WI38 (cell line): ENCODE results near the gene OR2A2.

Experiments used
- H3K4me3 ChIP-seq: 2 replicates; pipeline ENCODE4 v1.5.1; 2011; ENCODE audit warnings: low read depth, mild to moderate bottlenecking, control low read depth, low read length
- TF ChIP-seq, protein P1 (sequence below): IDR thresholded peaks from 2 replicates; pipeline ENCODE4 v1.5.1; 2012; ENCODE audit warnings: low read depth, mild to moderate bottlenecking, control low read depth, low read length

OR2A2 gene

DNA sequence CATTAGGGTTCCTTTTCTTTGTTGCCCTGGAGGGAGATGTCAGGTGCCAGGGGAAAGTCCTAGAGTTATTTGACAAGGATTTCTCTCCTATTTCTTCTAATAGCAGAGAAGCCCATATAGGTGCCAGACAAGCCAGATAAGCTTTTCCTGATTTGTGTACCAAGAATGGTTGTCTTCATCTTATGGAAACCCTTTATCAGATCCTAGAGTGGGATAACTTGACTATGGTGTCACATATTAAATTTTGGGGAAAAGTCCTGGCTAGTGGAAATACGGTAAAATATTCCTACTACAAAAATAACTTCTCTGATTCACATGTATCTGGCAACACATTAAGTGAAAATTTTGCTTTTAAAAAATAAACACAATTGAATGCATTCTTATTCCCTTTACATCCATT lies 22.2 kb upstream of the OR2A2 start:
- no peak overlapping the region for H3K4me3 ChIP-seq
- TF ChIP-seq, protein P1, sequence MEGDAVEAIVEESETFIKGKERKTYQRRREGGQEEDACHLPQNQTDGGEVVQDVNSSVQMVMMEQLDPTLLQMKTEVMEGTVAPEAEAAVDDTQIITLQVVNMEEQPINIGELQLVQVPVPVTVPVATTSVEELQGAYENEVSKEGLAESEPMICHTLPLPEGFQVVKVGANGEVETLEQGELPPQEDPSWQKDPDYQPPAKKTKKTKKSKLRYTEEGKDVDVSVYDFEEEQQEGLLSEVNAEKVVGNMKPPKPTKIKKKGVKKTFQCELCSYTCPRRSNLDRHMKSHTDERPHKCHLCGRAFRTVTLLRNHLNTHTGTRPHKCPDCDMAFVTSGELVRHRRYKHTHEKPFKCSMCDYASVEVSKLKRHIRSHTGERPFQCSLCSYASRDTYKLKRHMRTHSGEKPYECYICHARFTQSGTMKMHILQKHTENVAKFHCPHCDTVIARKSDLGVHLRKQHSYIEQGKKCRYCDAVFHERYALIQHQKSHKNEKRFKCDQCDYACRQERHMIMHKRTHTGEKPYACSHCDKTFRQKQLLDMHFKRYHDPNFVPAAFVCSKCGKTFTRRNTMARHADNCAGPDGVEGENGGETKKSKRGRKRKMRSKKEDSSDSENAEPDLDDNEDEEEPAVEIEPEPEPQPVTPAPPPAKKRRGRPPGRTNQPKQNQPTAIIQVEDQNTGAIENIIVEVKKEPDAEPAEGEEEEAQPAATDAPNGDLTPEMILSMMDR: no peak

DNA sequence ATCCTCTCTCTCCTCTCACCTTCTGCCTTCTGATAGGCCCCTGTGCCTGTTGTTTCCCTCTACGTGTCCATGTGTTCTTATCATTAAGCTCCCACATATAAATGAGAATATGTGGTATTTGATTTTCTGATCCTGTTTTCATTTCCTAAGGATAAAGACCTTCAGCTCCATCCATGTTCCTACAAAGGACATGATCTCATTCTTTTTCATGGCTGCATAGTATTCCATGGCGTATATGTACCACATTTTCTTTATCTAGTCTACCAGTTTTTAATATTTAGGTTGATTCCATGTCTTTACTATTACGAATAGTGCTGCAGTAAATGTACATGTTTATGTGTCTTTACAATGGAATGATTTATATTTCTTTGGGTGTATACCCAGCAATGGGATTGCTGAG lies 18.7 kb upstream of the OR2A2 start:
- TF ChIP-seq, protein P1: no peak
- H3K4me3 ChIP-seq: no peak overlapping the region

DNA sequence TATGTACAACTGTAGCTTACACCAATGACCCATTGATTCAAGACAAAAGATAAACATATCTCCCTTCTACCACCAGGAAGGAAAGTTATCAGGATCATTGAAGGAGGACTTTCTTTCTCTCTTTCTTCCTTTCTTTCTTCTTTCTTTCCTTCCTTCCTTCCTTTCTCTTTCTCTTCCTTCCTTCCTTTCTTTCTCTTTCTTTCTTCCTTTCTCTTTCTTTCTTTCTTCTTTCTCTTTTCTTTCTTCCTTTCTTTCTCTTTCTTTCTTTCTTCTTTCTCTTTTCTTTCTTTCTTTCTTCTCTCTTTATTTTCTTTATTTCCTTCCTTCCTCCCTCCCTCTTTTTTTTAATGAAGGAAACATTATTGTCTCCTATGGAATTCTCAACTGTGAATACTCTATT lies 10.6 kb upstream of the OR2A2 start:
- TF ChIP-seq, protein P1: no peak

DNA sequence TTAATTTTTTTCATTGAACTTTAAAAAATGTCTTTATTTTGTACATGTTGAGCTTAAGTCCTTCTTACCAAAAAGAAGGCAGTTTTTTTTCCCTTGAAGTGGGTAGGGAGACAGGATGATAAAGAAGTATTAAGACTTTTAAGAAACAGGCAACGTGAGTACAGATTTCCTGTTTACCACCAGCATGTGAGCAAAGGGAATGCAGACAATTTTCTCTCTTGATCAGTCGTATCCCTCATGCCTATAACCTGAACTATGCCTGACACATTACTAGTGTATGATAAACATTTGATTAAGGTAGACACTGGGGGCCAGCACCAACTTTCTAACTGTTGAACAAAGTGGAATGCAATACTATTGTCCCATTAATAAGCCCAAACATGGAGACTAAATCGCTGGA lies 8.8 kb upstream of the OR2A2 start:
- TF ChIP-seq, protein P1: no peak

More for the DNA sequence above, 10.6 kb upstream of the OR2A2 start:
- no peak overlapping the region for H3K4me3 ChIP-seq

DNA sequence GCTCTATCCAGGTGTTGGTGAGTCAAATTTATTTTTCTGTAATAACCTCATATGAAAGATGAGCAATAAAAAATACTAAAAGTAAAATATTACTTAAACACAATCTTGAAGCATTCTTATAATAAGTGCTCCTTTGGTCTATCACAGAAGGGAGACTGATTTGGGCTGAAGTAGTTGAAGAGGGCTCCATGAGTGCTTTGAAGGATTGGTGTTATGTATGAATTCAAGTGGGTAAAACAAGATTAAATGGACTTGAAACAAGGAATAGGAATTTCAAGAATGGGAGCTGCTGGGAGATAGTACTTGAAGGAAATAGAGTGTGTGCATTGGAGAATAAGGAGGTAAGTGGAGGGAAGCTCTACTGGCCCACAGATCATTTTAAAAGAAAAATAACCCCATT lies 7.3 kb upstream of the OR2A2 start:
- TF ChIP-seq, protein P1: no peak

More for the DNA sequence above, 8.8 kb upstream of the OR2A2 start:
- H3K4me3 ChIP-seq: no peak overlapping the region

DNA sequence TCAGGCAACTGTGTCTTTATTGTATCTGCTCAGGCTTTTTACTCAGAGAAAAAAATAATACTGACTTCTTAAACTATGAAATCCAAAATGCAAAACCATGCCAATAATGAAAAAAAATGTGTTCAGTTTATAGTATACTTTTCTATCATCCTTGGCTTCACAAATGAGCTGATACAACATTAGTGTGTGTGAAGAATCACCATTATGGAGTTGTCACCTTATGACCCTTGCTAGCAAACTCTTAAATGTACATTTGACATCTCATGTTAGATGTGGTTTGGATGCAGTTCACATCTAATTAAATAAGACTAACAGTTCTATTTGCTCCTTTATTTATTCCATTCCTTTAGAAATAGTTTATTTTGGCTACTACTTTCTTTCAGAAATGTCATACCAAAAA lies 4.2 kb upstream of the OR2A2 start:
- TF ChIP-seq, protein P1: no peak
- H3K4me3 ChIP-seq: no peak overlapping the region

More for the DNA sequence above, 7.3 kb upstream of the OR2A2 start:
- H3K4me3 ChIP-seq: no peak overlapping the region

DNA sequence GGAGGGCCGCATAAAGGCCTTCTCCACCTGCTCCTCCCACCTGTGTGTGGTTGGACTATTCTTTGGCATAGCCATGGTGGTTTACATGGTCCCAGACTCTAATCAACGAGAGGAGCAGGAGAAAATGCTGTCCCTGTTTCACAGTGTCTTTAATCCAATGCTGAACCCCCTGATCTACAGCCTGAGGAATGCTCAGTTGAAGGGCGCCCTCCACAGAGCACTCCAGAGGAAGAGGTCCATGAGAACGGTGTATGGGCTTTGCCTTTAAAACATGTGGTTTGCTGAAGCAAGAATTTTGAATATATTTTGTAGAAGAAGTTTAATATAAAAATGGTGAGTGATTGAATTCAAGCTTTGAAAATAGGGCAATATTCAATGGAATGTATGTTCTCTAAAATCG lies 889 bp downstream of the OR2A2 start:
- H3K4me3 ChIP-seq: no peak overlapping the region
- TF ChIP-seq, protein P1: no peak
